HepG2 (cell line): ENCODE measurements around the gene PRSS12. TPM values are rescaled to one million over a fixed set of nuclear protein-coding genes. Genes with fewer than 3 reads are reported as not detected.

Source experiments
- AGO2 ChIP-seq: fragments of 200-400 bp; formaldehyde crosslinking; optimal IDR thresholded peaks from 2 replicates; pipeline ENCODE3; 2017; ENCODE audit warnings: mild to moderate bottlenecking, low read depth, low read length, moderate library complexity
- AKNA ChIP-seq: sonication (generic); formaldehyde crosslinking; IDR thresholded peaks from 2 replicates; pipeline ENCODE4 v1.4.0; 2020; ENCODE audit warnings: missing genetic modification reagents, borderline replicate concordance
- MEIS2 ChIP-seq: sonication (generic); formaldehyde crosslinking; IDR thresholded peaks from 2 replicates; pipeline ENCODE4 v1.9.0; 2021; ENCODE audit warnings: mild to moderate bottlenecking, missing genetic modification reagents
- MLLT10 ChIP-seq: sonication (generic); formaldehyde crosslinking; IDR thresholded peaks from 2 replicates; pipeline ENCODE4 v1.4.0; 2020; ENCODE audit warnings: missing genetic modification reagents
- RAD21 ChIP-seq: fragments of 450-650 bp; formaldehyde crosslinking; IDR thresholded peaks from 2 replicates; pipeline ENCODE4 v1.5.0; 2020; ENCODE audit warnings: mild to moderate bottlenecking
- RFXAP ChIP-seq: sonication (generic); formaldehyde crosslinking; IDR thresholded peaks from 2 replicates; pipeline ENCODE4 v1.4.0; 2020; ENCODE audit warnings: missing genetic modification reagents, borderline replicate concordance
- SIN3A ChIP-seq: IDR thresholded peaks from 2 replicates; pipeline ENCODE4 v1.6.1; 2011; ENCODE audit warnings: low read depth, mild to moderate bottlenecking, control low read depth, low read length, borderline replicate concordance
- STAT6 ChIP-seq: sonication (generic); formaldehyde crosslinking; IDR thresholded peaks from 2 replicates; pipeline ENCODE4 v1.4.0; 2020; ENCODE audit warnings: missing genetic modification reagents, mild to moderate bottlenecking, borderline replicate concordance
- TAF15 ChIP-seq: fragments of 200-400 bp; formaldehyde crosslinking; IDR thresholded peaks from one replicate; pipeline ENCODE4 v1.6.1; 2018; ENCODE audit warnings: mild to moderate bottlenecking, low read depth, low read length; ENCODE audit not compliant: poor library complexity, severe bottlenecking
- ZMYM3 ChIP-seq: sonication (generic); formaldehyde crosslinking; IDR thresholded peaks from 2 replicates; pipeline ENCODE4 v1.5.1; 2020; ENCODE audit warnings: mild to moderate bottlenecking, missing genetic modification reagents
- ZNF251 ChIP-seq: sonication (generic); formaldehyde crosslinking; IDR thresholded peaks from 2 replicates; pipeline ENCODE4 v1.9.0; 2021; ENCODE audit warnings: mild to moderate bottlenecking, missing genetic modification reagents
- ZNF282 ChIP-seq: fragments of 450-650 bp; IDR thresholded peaks from 2 replicates; pipeline ENCODE4 v1.6.1; 2018; ENCODE audit not compliant: partially characterized antibody
- ZNF30 ChIP-seq: sonication (generic); formaldehyde crosslinking; IDR thresholded peaks from 2 replicates; pipeline ENCODE4 v1.5.0; 2020; ENCODE audit warnings: mild to moderate bottlenecking, missing genetic modification reagents
- ZNF33A ChIP-seq: sonication (generic); formaldehyde crosslinking; IDR thresholded peaks from 2 replicates; pipeline ENCODE4 v1.5.1; 2020; ENCODE audit warnings: missing genetic modification reagents, mild to moderate bottlenecking, moderate library complexity, borderline replicate concordance
- ZNF33B ChIP-seq: sonication (generic); formaldehyde crosslinking; IDR thresholded peaks from 2 replicates; pipeline ENCODE4 v1.5.1; 2020; ENCODE audit warnings: mild to moderate bottlenecking, missing genetic modification reagents
- ZNF552 ChIP-seq: sonication (generic); formaldehyde crosslinking; IDR thresholded peaks from 2 replicates; pipeline ENCODE4 v1.9.0; 2022; ENCODE audit warnings: missing genetic modification reagents, mild to moderate bottlenecking, borderline replicate concordance
- ZNF691 ChIP-seq: sonication (generic); formaldehyde crosslinking; IDR thresholded peaks from 2 replicates; pipeline ENCODE4 v1.4.0; 2020; ENCODE audit warnings: missing genetic modification reagents, low read depth, mild to moderate bottlenecking, borderline replicate concordance
- polyA plus RNA-seq, 8 experiments: library from polyadenylated mRNA; depleted of rRNA in 3 of 8; stranded (reverse) in 7 of 8; unstranded in 1 of 8; fragments of >200 nt; fragmentation: Illumina TruSeq in 4 of 8; extraction: Trizol in 4 of 8; gene quantifications; 2 replicates each; pipeline versions ENCODE4 v1.2.1 to v1.2.3, GENCODE V29; 2011 to 2016; ENCODE audit warnings: low read depth in 4 of 8, missing spikeins in 1 of 8, mixed read lengths in 1 of 8; ENCODE audit not compliant: insufficient read depth in 1 of 8
- total RNA-seq, 5 experiments: library from RNA; depleted of rRNA; stranded (reverse); fragments of >200 nt; fragmentation: Illumina TruSeq; extraction: Trizol; gene quantifications; 2 replicates each; pipeline ENCODE4 v1.2.3, GENCODE V29; 2016; ENCODE audit warnings: low read depth in 1 of 5
- TF ChIP-seq, protein P1 (sequence below): sonication (generic); formaldehyde crosslinking; IDR thresholded peaks from 2 replicates; pipeline ENCODE4 v1.4.0; 2020; ENCODE audit warnings: missing genetic modification reagents

PRSS12 gene
- total and polyA plus RNA-seq, 2 of the 13 experiments (the other 11 are each of a cell fraction or from before 2014, with no cell fraction given): 0.02 TPM; not detected in 1

DNA sequence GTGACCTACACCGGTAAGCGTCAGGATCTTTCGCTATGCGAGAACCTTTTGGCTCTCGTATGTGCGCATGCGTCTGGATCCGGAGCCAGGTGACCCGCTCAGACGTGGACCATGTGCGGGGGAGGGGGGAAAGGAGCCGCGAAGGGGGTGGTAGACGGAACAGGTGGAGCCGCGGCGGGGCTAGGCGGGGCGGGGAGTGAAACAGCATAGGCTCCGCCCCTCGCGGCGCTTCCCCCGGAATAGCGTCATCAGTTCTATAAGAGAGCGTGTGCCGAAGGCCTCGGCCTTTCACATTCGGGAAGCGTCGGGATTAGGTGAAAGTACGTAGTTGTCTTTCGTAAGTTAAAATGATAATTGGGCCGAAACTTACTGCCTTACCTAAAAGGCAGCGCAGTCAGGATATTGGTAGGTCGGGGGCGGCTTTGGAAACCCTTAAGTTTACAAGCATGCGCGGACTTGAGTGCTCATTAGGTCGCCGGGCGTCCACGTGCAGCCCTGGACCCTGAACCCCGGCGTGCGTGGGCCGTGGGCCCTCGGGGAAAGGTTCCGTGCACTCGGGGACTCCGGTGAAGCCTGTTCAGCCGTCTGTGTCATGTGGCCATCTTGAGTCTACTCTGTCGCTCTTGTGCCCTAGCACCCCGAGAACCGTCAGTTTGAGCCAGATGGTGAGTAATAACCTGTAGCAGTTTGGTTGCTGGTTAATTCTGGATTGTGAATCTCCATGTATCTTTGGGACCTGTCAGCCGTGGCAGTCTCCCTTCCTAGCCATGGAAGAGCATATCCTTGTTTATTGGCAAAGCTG lies 74.1 kb downstream of the PRSS12 start (continued):
- no peak for TF ChIP-seq ZMYM3 (CRISPR knock-in tag)
- TF ChIP-seq MEIS2 (CRISPR knock-in tag): peak; percentile 69
- TF ChIP-seq RAD21: peak; percentile 39
- TF ChIP-seq, protein P1, sequence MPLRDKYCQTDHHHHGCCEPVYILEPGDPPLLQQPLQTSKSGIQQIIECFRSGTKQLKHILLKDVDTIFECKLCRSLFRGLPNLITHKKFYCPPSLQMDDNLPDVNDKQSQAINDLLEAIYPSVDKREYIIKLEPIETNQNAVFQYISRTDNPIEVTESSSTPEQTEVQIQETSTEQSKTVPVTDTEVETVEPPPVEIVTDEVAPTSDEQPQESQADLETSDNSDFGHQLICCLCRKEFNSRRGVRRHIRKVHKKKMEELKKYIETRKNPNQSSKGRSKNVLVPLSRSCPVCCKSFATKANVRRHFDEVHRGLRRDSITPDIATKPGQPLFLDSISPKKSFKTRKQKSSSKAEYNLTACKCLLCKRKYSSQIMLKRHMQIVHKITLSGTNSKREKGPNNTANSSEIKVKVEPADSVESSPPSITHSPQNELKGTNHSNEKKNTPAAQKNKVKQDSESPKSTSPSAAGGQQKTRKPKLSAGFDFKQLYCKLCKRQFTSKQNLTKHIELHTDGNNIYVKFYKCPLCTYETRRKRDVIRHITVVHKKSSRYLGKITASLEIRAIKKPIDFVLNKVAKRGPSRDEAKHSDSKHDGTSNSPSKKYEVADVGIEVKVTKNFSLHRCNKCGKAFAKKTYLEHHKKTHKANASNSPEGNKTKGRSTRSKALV (CRISPR knock-in tag): peak; percentile 85; the same call in 1 of the 2 replicates
- no peak for TF ChIP-seq TAF15
- no peak for TF ChIP-seq ZNF30 (CRISPR knock-in tag)
- peak; percentile 75; the same call in 1 of the 2 replicates for TF ChIP-seq RFXAP (CRISPR knock-in tag)
- no peak for TF ChIP-seq ZNF552
- peak; percentile 98 for TF ChIP-seq AGO2
- peak; percentile 21; the same call in 1 of the 2 replicates for TF ChIP-seq ZNF691
- peak; percentile 59; the same call in 1 of the 2 replicates for TF ChIP-seq MLLT10 (CRISPR knock-in tag)
- 0 out of 2 replicates have a peak, but pooled peaks have one; percentile 51 for TF ChIP-seq ZNF251 (CRISPR knock-in tag)
- no peak for TF ChIP-seq ZNF33A (CRISPR knock-in tag)
- TF ChIP-seq AKNA: 0 out of 2 replicates have a peak, but pooled peaks have one; percentile 23
- no peak; the same call in 1 of the 2 replicates for TF ChIP-seq ZNF33B (CRISPR knock-in tag)
- peak; percentile 33; the same call in 1 of the 2 replicates for TF ChIP-seq STAT6
- TF ChIP-seq SIN3A: peak; percentile 35; the same call in 1 of the 2 replicates
- no peak for TF ChIP-seq ZNF282
